ENCODE measurements around the gene MTHFSD. TPM values are rescaled to one million over a fixed set of nuclear protein-coding genes. Genes with fewer than 3 reads are reported as not detected.

MTHFSD gene
- polyA plus RNA-seq, 3 donors: 24.5 to 32.6 (median 32.4) TPM

DNA sequence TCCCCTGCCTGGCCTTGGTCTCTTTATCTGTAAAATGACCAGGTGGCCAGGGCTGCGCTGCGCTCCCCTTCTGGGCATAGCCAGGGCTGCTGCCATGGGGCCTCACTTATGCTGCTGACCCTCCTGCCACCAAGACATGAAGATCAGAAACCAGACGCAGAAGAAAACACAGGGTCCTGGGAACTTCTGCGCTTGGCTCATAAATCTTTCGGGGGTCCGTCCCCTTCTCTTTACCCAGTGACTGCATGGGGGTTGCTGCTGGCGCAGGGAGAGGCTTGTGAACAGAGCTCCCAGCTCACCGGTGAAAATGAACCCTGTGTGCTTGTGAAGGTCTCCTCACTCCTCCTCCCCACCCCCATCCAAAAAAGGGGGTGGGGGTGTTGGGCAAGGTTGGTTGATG is 17.6 kb upstream of the MTHFSD start:
- DNase-seq: no peak

DNA sequence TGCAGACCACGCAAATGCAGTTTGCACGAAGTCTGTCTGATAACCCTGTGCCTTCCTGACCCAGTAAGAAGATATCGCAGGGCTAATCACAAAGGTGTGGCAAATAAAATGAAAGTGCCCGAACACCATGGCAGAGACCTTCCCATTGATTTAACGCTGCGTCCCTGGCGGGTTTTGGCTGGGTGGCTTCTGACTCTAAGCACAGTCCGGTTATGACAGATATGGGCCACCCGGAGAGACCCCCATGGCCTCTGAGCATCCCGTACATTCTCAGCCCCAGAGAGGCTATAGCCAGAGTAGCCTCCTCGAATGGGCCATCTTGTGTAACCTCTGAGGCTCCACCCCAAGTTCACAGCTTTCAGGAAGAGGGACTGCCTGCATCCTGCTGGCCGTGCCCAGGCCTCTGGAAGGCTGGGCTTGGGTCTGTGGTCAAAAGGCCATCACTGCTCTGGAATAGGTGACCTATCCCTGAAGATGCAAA is 17.0 kb upstream of the MTHFSD start:
- no peak for DNase-seq

DNA sequence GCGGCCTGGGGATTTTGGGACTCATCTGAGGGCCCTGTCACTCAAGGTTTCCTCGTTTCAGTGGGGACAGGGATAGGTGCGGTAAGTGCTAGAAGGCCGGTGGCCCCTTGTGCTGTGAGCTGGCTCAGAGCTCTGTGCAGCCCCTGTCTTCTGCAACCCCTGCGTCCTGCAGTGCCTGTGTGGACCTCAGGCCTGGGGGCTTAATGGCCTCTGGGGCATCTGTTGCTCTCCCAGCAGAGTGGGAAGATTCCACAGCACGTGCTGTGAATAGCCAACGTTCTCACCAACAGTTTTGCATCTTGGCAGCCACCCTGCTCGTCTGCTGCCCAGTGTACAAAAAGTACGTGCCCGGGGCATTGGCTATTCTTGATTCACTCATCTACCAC is 16.5 kb upstream of the MTHFSD start:
- DNase-seq: no peak

DNA sequence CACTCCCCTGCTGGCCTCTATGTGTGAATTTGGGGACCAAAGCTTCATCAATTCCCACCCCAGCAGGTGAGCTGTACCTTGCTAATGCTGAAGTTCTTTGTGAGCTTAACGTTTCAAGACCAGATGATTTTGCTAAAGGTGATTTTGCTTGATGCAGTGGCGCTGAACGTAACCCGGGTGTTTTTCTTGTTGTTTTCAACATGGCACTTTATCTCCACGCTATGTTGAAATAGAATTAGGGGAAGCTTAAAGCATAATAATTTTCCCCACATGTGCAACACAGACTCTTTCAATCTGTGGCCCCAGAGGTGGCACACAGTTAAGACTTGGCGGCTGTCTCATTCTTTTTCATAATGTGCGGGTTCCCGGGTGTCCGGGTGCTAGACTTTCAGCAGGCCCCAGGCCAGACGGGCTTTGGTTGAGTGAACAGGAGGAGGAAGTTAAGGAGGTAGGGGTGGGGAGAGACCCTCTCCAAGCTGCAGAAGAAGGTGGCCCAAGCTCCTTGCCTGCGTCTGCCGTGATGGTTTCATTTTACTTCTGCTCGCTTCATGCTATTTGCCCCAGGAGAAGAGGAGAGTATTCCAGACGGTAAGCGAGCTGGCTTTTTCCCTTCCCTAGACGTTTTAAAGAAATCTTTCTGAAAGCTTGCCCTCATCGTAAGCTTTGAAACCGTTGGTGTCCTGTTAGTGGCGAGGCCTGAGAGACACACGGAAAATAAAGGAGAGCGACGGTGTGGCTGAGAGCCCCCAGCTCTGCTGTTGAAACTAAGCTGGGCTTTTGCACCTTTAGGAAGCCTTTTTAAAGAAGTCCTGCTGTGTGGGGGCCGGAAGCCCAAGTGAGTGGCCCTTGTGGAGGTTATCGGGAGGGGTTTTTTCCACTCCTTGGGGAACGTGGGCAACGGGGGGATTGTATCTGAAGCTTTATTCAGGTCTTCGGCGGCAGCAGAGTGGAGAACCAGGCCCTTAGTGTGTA is 15.8 kb upstream of the MTHFSD start:
- DNase-seq: no peak

DNA sequence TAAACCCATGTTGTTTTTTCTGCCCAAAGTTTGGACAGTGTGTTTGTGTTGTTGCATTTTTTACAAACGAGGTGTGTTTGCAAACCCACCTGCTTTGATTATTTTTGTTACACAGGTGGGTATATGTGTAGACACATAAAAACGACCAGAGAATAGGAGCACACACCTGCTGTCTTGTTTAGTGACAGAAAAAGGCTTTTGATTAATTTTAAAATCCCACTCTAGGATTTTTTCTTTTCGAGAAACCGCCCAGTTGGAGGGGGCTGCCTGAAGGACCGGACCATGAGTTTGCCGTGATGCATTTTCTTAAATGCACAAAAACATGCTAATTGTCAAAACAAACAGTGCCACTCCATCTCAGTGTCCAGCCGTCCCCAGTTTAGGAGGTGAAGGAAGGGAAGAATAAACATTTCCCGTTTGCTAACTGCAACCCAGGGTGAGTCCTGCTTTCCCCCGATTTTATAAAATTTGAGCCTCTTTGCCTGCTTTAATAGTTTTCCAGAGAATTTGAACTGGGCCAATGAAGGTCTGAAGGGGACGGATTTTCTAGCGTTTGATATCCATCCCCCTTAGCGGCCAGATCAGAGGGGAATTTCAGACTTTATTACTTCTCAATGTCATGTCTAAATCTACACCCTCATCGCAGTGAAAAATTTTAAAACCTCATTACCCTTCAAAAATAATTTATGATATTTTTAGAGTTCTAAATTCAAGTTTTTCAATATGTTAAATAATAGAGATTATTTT is 14.8 kb upstream of the MTHFSD start:
- no peak for DNase-seq

DNA sequence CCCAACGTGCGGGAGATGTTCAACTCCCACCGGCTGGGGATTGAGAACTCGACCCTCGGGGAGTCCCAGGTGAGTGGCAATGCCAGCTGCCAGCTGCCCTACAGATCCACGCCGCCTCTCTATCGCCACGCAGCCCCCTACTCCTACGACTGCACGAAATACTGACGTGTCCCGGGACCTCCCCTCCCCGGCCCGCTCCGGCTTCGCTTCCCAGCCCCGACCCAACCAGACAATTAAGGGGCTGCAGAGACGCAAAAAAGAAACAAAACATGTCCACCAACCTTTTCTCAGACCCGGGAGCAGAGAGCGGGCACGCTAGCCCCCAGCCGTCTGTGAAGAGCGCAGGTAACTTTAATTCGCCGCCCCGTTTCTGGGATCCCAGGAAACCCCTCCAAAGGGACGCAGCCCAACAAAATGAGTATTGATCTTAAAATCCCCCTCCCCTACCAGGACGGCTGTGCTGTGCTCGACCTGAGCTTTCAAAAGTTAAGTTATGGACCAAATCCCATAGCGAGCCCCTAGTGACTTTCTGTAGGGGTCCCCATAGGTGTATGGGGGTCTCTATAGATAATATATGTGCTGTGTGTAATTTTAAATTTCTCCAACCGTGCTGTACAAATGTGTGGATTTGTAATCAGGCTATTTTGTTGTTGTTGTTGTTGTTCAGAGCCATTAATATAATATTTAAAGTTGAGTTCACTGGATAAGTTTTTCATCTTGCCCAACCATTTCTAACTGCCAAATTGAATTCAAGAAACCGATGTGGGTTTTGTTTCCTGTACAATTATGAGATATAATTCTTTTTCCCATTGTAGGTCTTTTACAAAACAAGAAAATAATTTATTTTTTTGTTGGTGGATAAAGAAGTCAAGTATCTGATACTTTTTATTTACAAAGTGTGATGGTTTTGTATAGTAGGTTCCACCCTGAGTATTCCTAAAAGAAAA is 13.9 kb upstream of the MTHFSD start:
- no peak for DNase-seq

DNA sequence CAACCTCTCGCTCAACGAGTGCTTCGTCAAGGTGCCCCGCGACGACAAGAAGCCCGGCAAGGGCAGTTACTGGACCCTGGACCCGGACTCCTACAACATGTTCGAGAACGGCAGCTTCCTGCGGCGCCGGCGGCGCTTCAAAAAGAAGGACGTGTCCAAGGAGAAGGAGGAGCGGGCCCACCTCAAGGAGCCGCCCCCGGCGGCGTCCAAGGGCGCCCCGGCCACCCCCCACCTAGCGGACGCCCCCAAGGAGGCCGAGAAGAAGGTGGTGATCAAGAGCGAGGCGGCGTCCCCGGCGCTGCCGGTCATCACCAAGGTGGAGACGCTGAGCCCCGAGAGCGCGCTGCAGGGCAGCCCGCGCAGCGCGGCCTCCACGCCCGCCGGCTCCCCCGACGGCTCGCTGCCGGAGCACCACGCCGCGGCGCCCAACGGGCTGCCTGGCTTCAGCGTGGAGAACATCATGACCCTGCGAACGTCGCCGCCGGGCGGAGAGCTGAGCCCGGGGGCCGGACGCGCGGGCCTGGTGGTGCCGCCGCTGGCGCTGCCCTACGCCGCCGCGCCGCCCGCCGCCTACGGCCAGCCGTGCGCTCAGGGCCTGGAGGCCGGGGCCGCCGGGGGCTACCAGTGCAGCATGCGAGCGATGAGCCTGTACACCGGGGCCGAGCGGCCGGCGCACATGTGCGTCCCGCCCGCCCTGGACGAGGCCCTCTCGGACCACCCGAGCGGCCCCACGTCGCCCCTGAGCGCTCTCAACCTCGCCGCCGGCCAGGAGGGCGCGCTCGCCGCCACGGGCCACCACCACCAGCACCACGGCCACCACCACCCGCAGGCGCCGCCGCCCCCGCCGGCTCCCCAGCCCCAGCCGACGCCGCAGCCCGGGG is 12.9 kb upstream of the MTHFSD start:
- DNase-seq: no peak

DNA sequence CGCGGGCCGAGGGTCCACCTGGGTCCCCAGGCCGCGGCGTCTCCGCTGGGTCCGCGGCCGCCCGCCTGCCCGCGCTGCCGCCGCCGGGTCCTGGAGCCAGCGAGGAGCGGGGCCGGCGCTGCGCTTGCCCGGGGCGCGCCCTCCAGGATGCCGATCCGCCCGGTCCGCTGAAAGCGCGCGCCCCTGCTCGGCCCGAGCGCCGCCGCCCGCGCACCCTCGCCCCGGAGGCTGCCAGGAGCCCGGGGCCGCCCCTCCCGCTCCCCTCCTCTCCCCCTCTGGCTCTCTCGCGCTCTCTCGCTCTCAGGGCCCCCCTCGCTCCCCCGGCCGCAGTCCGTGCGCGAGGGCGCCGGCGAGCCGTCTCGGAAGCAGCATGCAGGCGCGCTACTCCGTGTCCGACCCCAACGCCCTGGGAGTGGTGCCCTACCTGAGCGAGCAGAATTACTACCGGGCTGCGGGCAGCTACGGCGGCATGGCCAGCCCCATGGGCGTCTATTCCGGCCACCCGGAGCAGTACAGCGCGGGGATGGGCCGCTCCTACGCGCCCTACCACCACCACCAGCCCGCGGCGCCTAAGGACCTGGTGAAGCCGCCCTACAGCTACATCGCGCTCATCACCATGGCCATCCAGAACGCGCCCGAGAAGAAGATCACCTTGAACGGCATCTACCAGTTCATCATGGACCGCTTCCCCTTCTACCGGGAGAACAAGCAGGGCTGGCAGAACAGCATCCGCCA is 12.1 kb upstream of the MTHFSD start:
- no peak for DNase-seq

DNA sequence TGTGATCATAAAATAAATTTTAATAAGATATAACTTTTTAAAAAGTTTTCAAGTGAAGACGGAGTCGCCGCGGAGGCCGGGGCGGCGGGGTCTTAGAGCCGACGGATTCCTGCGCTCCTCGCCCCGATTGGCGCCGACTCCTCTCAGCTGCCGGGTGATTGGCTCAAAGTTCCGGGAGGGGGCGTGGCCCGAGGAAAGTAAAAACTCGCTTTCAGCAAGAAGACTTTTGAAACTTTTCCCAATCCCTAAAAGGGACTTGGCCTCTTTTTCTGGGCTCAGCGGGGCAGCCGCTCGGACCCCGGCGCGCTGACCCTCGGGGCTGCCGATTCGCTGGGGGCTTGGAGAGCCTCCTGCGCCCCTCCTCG is 11.5 kb upstream of the MTHFSD start, which contains the start of gene FOXC2:
Gene FOXC2 (plus strand): TSS at position 229 of the 365 bp plus-strand sequence. CDS start 507 bp downstream, outside the sequence.
- DNase-seq: peak; percentile 97

DNA sequence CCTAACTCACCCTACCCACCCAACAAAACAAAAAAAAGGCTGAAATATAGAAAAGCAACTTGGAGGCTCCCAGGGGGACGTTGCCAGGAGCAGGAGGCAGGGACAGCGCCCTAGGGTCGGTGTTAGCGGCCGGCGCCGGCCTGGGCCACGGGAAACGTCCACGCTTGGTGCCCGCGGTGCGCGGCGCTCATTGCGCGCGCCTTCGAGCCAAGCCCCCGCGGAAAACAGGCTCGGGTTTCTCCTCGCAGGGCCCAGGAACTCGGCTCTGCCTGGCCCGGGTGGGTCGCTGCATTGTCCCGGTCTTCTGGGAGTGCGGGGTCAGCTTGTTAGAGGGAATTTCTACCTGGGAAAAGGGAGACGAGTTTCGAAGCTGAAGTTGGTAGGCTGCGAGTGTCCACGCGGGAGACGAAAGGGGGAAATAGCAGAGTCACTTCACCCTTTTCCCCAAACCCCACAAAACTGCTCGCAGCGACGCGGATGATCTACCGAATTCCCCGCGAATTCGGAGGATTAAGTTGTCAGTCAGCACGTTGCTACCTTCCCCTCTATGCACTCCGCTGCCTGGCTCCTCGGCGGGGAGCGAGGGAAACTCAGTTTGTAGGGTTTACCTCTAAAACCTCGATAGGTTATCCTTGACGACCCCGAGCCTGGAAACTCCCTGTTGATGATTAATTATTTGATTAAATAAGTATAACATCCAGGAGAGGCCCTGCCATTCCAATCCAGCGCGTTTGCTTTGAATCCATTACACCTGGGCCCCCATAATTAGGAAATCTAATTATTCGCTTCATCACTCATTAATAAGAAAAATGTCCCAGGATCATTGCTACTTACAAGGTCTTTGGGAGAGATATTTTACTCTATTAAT is 10.8 kb upstream of the MTHFSD start:
- no peak for DNase-seq

DNA sequence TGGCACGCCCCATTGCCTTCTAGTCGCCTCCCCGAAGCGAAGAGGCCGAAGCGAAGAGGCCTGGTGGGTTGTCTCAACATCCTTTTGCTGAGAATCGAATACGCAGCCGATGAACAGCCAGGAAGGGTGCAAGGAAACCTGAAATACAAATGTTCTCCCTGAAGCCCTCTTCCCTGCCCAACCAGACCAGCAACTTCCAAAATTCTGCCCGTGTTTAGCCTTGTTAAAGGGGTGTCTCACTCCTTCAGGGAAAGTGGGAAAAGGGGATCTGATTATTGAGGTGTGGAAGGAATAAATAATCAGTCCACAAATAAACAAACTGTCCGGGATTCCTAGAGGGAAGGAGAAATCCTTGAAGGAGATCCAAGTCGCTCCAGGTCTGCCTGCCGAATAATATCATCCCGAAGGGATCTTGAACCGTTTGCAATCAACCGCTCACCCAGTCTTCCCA is 10.2 kb upstream of the MTHFSD start:
- DNase-seq: no peak

DNA sequence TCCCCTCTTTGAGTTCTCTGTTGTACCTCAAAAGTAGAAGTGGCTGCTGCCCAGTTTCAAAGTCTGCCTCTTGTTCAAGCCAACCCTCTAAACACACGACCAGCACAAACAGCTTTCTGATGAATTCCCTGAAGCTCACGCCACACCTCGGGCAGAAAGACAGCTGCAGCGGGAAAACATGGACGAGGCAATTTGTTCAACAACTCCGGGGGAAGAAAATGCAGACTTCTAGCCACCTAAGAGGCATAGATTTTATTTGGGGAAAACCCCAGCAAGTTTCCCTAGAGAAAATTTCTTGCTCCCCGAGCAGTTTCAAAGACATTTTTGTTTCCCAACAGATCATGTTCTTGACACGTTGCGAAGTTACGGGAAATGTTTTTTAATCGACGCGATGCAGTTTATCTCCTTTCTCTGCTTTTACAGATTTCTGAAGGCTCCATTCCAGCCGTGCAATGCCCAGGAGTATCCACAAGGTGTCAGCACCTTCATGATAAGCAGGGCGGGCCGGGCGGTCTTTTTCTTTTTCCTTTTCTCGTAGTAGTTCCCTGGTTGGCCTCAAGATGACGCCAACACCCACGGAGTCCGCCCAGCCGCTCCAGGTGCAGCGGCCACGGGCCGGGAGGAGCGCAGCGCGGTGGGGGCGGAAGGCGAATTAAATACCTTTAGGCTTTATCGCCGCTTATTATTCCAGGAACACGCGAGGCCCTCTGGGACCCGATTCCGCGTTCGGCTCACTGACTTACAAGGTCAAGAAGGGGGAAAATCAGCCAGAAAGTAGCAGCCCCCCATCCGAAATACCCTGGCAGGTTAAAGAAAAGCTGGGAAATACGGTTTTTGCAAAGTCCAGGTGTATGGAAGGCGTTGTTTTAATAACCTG is 8.7 kb upstream of the MTHFSD start:
- peak; percentile 91 for DNase-seq

DNA sequence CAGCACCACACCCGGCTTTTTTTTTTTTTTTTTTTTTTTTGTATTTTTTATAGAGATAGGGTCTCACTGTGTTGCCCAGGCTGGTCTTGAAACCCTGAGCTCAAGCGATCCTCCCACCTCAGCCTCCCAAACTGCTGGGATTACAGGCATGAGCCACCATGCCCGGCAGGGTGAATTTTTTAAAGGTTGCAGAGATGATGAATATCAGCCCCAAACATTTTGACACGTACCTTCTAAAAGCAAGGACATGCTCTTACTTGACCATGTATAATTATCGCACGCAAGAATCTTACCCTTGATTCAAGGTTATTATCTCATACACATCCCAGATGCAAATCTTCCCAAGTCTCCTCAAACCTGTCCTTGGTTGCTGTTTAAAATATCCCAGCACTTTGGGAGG is 7.3 kb upstream of the MTHFSD start:
- no peak for DNase-seq

DNA sequence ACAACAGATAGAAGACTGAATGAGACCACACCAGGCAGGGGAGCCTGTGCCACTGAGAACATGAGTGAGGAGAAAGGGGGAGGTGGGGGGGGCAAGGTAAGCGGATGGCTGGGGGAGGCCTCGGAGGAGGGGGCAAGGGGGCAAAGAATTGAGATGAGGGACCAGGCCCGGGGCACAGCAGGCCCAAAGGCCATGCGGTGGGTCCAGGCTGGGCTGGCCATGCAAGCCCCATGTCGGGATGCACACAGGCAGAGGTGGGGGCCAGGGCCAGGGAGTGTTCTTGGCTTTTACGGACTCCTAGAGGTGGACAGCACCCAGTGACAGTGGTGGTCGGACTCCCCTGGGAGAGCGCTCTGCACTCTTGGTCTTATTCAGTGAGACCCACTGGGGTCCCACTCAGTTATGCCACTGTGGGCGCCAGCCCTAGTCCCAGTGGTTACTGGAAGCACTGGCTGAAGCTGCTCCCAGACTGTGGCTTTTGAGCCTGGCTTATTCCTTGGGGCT is 4.8 kb upstream of the MTHFSD start:
- DNase-seq: no peak

DNA sequence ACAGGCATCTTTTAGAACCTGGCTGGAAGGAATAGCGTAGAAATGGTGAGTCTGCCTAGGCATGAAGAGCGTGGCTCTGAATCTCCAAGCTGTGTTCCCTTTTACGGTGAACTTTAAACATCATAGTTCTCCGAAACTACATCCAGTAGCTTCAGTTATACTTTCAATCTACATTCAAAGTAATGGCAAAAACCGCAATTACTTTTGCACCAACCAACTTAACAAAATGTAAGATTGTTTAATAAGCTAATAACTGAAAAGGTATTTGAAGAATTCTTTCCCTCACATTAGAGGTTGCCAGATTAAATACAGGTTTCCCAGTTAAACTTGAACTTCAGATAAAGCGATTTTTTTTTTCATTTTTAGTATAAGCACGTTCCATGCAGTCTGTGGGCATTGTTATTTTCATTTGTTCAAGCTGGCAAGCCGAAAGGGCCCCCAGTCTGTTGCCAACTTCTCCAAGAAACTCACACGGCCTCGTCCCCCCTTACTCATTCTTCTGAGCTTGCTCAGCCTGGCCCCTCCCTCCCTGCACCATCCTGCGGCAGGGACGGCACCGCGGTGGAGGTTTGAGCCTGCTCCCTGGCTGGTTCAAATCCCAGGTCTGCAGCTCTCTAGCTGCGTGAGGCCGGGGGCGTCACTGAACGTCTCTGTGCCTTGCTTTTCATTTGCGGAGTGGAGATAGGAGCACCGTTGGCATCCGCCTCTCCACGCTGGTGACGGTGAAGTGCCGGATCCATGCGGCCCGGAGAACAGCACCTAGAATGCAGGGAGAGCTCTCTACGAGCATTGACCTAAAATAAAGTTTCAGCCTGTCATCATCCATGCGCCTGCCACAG is 3.5 kb upstream of the MTHFSD start:
- no peak for DNase-seq

DNA sequence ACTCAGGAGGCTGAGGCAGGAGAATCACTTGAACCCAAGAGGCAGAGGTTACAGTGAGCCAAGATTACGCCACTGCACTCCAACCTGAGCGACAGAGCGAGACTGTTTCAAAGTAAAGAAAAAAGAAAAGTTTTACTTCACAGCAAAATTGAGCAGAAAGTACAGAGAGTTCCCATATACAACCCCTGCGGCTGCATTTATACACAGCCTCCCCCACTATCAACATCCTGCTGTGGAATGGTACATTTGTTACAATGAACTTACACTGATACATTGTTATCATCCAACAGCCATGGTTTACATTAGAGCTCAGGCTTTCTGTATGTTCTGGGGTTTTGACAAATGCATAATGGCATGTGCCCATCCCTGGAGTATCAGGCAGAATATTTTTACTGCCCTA is 2.6 kb upstream of the MTHFSD start:
- DNase-seq: no peak

DNA sequence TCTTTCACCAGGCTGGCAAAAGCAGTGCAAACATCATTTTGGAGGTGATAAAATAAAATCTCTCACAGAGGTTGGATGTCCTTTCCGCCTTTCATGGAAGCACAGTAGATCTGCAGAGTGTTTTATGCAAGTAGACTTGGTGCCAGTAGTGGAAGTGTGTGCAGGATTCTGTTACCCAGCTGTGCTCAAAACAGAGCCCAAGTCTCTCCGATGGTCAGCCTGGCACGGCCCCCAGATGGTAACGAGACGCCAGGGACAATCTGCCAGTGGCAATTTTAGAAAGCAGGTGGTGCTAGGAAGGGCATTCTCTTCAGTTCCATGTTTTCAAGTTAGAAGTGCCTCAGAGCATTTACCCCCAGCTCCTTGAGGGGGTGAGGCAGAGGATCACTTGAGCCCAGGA is 1.5 kb upstream of the MTHFSD start:
- no peak for DNase-seq
